ENCODE data around the gene AGAP1.

The AGAP1 gene

GRCh38 chr2:235511751-235512698 is 18.2 kb downstream of the AGAP1 start:
- DNase-seq (ENCODE audit: insufficient read length): no peak
- no peak for FAIRE-seq
- no peak for TF ChIP-seq TAF1 (IDR thresholded peaks at IDR 0.05; ENCODE audit: borderline replicate concordance, low read depth, low read length)
- no peak for TF ChIP-seq POLR2A (IDR thresholded peaks at IDR 0.05; ENCODE audit: low read depth, low read length)
- no peak for TF ChIP-seq POLR2AphosphoS5 (IDR thresholded peaks at IDR 0.05; ENCODE audit: low read depth, low read length)

- TF ChIP-seq TAF1 (IDR thresholded peaks at IDR 0.05; ENCODE audit: borderline replicate concordance, low read depth, low read length) (no peak), POLR2A (IDR thresholded peaks at IDR 0.05; ENCODE audit: low read depth, low read length) (no peak), POLR2AphosphoS5 (IDR thresholded peaks at IDR 0.05; ENCODE audit: low read depth, low read length) (no peak)
- FAIRE-seq (no peak), DNase-seq (ENCODE audit: insufficient read length) (no peak)
Measured at GRCh38 chr2:235512699-235513053, 18.8 kb downstream of the AGAP1 start.

- FAIRE-seq (no peak), DNase-seq (ENCODE audit: insufficient read length) (no peak)
- TF ChIP-seq POLR2A (IDR thresholded peaks at IDR 0.05; ENCODE audit: low read depth, low read length) (no peak), TAF1 (IDR thresholded peaks at IDR 0.05; ENCODE audit: borderline replicate concordance, low read depth, low read length) (no peak), POLR2AphosphoS5 (IDR thresholded peaks at IDR 0.05; ENCODE audit: low read depth, low read length) (no peak)
Measured at GRCh38 chr2:235513984-235514626, 20.3 kb downstream of the AGAP1 start.

- DNase-seq (ENCODE audit: insufficient read length) (no peak), FAIRE-seq (no peak)
- TF ChIP-seq POLR2A (IDR thresholded peaks at IDR 0.05; ENCODE audit: low read depth, low read length): no peak
- TF ChIP-seq POLR2AphosphoS5 (IDR thresholded peaks at IDR 0.05; ENCODE audit: low read depth, low read length): no peak
Measured at GRCh38 chr2:235514627-235515363, 21.0 kb downstream of the AGAP1 start.

GRCh38 chr2:235515364-235515742 is 21.5 kb downstream of the AGAP1 start:
- TF ChIP-seq POLR2A (IDR thresholded peaks at IDR 0.05; ENCODE audit: low read depth, low read length) (no peak), TAF1 (IDR thresholded peaks at IDR 0.05; ENCODE audit: borderline replicate concordance, low read depth, low read length) (no peak)
- FAIRE-seq: no peak
- DNase-seq (ENCODE audit: insufficient read length): no peak

- FAIRE-seq (no peak), DNase-seq (ENCODE audit: insufficient read length) (no peak)
- TF ChIP-seq POLR2AphosphoS5 (IDR thresholded peaks at IDR 0.05; ENCODE audit: low read depth, low read length): no peak
- TF ChIP-seq TAF1 (IDR thresholded peaks at IDR 0.05; ENCODE audit: borderline replicate concordance, low read depth, low read length): no peak
- no peak for TF ChIP-seq POLR2A (IDR thresholded peaks at IDR 0.05; ENCODE audit: low read depth, low read length)
Measured at GRCh38 chr2:235515821-235516220, 22.0 kb downstream of the AGAP1 start.

GRCh38 chr2:235516257-235516656 is 22.4 kb downstream of the AGAP1 start:
- no peak for FAIRE-seq
- no peak for DNase-seq (ENCODE audit: insufficient read length)
- TF ChIP-seq POLR2AphosphoS5 (IDR thresholded peaks at IDR 0.05; ENCODE audit: low read depth, low read length) (no peak), POLR2A (IDR thresholded peaks at IDR 0.05; ENCODE audit: low read depth, low read length) (no peak), TAF1 (IDR thresholded peaks at IDR 0.05; ENCODE audit: borderline replicate concordance, low read depth, low read length) (no peak)

- DNase-seq (ENCODE audit: insufficient read length): no peak
- FAIRE-seq: no peak
- TF ChIP-seq POLR2AphosphoS5 (IDR thresholded peaks at IDR 0.05; ENCODE audit: low read depth, low read length) (no peak), POLR2A (IDR thresholded peaks at IDR 0.05; ENCODE audit: low read depth, low read length) (no peak), TAF1 (IDR thresholded peaks at IDR 0.05; ENCODE audit: borderline replicate concordance, low read depth, low read length) (no peak)
Measured at GRCh38 chr2:235518322-235519090, 24.7 kb downstream of the AGAP1 start.

GRCh38 chr2:235520787-235521186 is 26.9 kb downstream of the AGAP1 start:
- DNase-seq (ENCODE audit: insufficient read length) (no peak), FAIRE-seq (no peak)
- TF ChIP-seq TAF1 (IDR thresholded peaks at IDR 0.05; ENCODE audit: borderline replicate concordance, low read depth, low read length) (no peak), POLR2AphosphoS5 (IDR thresholded peaks at IDR 0.05; ENCODE audit: low read depth, low read length) (no peak), POLR2A (IDR thresholded peaks at IDR 0.05; ENCODE audit: low read depth, low read length) (no peak)

- FAIRE-seq: no peak
- TF ChIP-seq POLR2A (IDR thresholded peaks at IDR 0.05; ENCODE audit: low read depth, low read length) (no peak), POLR2AphosphoS5 (IDR thresholded peaks at IDR 0.05; ENCODE audit: low read depth, low read length) (no peak), TAF1 (IDR thresholded peaks at IDR 0.05; ENCODE audit: borderline replicate concordance, low read depth, low read length) (no peak)
- DNase-seq (ENCODE audit: insufficient read length): no peak
Measured at GRCh38 chr2:235521844-235522243, 28.0 kb downstream of the AGAP1 start.

- FAIRE-seq: no peak
- no peak for DNase-seq (ENCODE audit: insufficient read length)
- no peak for TF ChIP-seq POLR2A (IDR thresholded peaks at IDR 0.05; ENCODE audit: low read depth, low read length)
- no peak for TF ChIP-seq TAF1 (IDR thresholded peaks at IDR 0.05; ENCODE audit: borderline replicate concordance, low read depth, low read length)
- TF ChIP-seq POLR2AphosphoS5 (IDR thresholded peaks at IDR 0.05; ENCODE audit: low read depth, low read length): no peak
Measured at GRCh38 chr2:235523021-235523420, 29.2 kb downstream of the AGAP1 start.

All from GM12892 (cell line).